Stimulated activated CD8-positive, alpha-beta memory T cell treated with anti-CD3 and anti-CD28 coated beads, Interleukin-4, amount 100 ng/mL, for 1 hour (primary cell): Measurements from ENCODE around the gene SUCLG1.

ENCODE experiments used
- DNase-seq, 2 donors: peaks; one replicate each; pipeline ENCODE4 v3.0.0-alpha.2; 2020; ENCODE audit warnings: low read depth in 2 of 2, low spot score in 1 of 2

The SUCLG1 gene

DNA sequence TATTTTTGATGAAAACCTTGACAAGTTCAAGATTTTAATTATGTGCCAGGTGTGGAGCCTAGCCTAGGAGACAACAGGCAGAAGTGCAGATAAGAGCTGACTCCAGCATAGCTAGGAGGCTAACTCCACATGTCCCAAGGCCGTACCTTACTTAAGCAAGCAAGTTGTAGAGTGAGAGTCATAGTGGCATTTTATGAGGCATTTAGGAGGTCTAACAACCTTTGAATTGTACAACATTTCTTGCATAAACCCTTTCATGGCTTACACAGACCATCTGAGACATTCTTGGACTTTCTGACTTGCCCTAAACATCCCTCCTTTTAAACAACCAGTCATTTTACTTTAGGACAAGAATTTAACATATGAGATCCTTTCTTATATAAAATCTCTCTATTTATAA lies 8.3 kb upstream of the SUCLG1 start:
- no peak for DNase-seq

DNA sequence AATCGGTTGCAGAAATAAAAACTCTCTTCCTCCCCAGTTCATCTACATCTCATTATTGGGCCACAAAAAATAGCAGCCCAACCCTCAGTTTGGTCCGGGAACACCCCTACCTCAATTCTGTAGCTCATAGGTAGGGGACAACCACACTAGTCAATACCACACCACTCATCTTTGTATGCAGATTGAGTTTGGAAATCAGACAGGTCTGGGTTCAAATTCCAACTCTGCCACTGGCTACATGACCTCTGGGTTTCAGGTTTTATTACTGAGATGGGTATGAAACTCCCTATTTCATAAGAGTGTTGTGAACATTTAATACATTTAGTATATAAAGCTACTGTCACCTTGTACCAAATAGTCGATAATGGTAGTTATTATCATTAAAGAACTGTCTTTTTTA lies 2.2 kb upstream of the SUCLG1 start:
- no peak for DNase-seq

DNA sequence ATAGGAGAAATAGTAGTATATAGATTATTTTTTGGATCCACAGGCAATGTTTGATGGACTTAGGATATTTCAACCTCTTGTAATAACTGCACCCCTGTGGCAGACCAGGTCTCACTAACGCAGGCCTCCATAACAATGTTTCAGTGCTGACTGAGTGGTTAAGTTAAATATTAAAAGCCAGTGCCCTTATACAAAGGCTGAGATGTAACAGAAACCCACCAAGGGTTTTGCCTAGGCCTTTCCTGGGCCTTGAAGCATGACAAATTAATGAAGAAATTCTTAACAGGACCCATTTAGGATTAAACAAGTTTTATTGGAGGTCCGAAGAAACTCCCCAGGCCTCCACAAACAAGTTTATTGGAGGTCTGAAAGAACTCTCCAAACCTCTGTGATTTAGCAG lies 1.6 kb upstream of the SUCLG1 start:
- no peak for DNase-seq

DNA sequence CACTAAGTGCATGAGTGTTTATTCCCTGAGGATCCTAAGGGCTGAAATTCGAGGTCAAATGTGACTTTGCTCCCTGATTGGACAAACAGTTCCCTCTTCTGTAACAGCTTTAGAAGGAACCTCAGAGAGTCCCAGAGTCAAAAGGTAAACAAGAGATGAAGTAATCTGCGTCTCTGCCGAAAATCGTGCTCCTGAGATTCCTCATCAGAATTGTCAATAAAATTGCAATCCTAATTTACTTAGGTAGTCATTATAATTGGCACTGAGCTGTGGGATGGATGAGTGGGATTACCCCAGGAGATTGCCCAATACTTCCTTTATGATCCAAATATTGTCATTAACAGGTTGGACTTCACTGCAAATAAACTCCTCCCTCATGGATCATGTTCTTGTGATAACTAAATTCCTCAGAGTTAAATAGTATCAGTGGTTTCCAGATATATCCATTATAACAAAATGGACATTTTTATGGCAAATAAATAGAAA lies 907 bp upstream of the SUCLG1 start:
- DNase-seq: no peak

DNA sequence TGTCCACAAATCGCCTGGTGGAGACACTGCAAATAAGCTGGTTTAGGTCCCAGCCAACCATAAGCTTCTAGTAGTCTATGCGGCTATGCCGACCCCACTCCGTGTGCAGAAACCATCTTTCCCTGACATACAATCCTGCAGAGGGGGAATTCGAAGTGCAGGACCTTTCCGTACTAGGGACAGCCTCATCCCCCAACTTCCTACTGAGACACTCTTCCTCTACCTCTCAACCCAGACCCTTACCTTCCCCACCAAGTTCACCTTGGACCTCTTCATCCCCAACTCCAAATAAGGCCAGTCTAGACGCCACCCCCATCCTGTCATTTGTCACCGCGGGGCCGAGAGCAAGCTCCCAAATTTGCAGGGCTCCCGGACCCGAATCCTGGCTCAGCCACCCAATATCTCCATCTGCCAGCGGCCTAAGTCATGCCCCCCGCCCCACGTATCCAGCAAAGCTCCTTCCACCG lies 496 bp downstream of the SUCLG1 start:
- no peak for DNase-seq

DNA sequence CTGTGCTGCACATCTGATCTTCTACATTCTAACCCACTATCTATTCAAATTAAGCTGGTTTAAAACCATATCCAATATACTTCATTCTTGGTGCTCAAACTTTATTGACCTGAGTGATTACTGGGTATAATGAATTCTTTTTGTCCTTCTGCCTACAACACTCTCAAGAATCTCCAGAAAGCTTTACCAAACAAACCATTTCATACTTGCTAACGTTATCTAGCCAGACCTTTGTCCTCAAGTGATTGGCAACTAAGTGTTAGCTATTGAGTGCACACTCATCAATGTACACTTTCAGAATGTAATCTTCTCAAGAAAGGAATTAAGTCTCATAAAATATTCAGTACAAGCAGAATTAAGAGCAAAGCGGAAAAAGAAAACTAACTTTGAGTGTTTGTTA lies 1.4 kb downstream of the SUCLG1 start:
- DNase-seq: no peak

DNA sequence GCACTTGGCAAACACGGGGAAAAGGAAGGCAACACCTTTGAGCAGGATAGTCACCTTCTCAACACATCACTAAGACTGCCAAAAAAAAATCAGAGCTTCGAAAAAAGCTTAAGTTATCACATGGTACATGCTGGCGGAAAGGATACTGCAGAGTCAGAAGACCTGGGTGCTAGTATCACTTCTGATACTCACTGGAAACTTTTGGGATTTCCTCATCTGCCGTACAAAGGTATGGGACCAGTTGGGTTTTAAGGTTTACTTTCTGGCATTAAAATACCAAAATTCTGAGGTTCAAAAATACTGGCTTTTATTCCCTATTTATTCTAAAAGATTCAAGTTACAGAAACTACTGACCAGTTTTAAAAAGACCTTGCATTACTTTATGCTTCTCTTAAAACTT lies 2.9 kb downstream of the SUCLG1 start:
- no peak for DNase-seq

DNA sequence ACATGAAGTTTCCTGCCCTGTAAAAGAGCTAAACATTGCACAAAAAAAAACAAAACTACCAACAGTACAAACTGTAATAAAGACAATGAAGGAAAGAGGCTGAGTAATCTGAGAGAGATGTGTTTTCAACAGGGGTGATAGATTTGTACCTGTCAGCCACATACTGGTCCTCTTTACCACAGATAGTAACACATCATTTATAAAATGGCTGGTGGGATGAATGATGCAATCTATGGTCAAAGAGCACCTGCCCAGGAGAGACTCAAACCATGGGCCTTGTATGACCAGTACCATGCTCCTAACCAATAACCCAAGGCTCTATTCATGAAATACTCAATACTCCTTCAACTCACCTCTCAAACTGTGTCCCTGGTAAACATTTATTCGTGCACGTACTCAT lies 4.5 kb downstream of the SUCLG1 start:
- DNase-seq: no peak

DNA sequence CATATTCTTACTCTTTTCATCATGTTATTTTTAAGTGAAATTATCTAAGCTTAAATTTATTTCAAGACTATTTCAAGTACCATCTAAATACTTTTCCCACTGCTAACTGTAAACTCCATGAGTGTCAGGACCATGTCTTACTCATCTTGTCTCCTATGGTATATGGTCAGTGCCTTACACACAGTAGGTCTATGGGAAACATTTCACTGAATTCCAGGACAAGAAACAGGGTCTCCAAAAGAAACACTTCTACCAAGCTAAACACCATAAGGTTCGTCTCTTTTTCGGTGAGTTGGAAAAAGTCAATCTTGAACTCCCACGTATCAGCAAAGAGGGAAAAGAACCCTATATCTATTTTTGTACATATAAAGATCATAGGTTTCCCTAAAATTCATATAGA lies 6.5 kb downstream of the SUCLG1 start:
- no peak for DNase-seq

DNA sequence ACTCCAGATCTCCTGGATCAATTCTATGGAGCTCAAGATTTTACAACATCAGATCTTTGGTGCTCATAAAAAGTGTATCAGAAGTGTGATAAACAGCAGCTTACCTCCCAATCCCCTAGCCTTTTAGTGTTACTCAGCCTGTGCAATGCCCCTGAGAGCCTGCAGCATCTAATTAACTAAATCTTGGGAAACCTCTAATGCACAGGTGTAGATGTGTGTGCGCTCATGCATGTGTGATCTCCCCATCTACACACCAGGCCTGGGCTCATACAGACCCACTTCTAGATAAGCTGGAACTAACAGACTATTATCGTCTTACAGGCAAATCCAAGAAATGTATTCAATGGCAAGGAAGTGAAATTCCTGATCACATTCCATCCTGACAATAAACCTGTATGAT lies 7.5 kb downstream of the SUCLG1 start:
- DNase-seq: no peak

DNA sequence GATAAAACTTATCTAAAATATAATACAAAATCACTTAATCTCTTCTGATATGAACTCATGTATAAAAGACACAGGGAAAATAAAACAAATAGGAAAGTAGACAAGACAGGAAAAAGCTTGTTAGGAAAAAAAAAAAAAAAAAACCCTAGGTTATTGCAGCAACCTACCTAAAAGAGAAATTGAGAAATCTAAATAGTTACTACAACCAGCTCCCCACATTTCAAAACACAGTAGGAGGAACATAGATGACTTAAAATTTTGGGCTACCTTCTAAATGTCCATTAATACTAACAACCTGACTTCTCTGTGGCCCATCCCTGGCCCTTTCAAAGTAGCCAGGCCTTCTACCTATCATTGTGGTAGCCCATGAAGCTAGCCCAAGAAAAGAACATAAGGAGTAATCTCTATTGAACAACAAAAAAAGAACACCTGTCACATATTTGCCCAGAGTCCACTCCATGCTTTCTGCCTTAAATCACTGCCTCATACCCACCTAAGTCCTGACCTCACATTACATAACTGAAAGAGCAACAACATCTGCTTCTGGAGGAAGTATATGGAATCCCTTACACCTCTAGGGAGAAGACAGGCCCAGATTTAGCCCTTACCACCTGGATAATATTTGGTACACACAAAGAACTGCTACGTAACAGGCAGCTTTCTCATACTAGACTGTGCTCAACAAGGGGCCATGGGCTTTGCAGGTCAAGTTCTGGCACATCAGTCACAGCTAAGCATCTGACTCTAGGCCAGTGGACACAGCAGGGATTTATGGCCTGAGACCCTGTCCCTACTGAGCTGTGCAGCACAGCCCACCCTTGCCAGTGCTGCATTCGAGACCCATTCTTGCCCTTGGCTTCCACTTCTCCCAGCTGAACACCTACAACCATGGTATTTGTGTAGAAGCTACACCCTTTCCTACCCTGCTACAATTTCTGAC lies 8.5 kb downstream of the SUCLG1 start:
- DNase-seq: no peak

DNA sequence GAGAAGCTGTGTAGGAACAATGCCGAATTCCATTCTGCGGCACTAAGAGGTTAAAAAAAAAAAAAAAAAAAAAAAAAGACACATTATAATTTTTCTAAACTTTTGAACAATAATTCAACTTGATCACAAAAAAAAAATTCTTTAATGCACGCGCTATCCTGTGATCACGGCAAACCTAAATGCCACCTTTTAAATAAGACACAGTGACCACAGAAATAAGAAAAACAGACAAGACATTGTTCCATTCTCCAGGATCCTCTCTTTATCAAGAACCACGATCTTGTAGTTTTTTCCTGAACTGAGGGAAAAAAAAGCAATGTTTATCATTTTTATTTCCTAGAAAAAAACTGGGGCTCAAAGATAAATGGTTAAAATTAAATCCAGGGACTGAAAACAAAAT lies 9.4 kb downstream of the SUCLG1 start:
- DNase-seq: no peak

DNA sequence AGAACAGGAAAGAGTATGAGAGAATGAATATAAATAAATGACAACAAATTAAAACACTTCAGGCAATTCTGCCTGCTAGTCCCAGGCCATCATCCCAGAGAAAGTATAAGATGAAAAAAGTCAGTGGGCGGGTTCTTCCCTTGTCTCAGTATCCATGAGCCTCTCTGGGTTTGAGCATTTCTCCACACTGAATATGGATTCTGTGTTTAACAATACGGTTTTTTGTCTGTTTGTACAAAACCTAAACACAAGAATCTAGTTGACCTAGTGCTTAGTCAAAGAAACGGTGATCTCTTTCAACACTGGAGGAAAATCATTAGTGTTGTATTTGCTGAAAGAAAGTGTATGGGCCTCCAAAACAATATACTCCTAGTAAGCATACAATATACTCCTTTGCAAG lies 10.0 kb downstream of the SUCLG1 start:
- DNase-seq: no peak

DNA sequence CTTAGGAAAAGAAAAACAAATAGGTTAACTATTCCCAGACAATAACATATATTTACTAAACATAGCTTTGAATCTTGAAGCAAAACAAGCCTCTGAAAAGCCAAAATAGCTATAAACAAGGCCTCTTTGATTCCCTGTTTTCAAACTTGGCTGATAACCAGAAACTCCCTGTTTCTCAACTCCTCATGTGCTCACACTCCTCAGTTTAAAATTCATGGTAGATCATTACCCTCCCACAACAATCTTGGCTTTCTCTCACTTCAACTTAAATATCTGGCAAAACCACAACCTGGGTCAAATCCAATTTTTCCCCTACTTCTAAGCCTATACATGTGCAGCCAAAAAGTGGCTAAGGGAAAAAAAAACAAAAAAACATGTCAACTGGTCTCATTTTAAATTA lies 15.6 kb downstream of the SUCLG1 start:
- no peak for DNase-seq

DNA sequence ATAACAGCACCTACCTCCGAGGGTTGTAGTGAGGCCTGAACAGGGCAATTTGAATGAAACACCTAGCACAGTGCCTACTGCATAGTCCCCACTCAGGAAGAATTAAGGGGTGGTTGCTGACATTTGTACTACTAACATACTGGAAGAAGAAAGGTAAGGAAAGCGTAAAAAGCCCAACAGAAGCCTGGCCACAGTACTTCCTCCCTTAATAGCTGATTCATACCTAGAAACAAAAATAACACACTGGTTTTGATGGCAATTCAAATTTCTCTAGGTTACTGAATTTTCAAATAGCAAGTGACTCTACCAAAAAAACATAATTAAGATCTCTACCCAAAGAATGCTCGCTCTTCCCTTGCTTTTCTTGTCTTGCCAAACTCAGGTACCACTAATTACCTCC lies 16.2 kb downstream of the SUCLG1 start:
- DNase-seq: no peak

DNA sequence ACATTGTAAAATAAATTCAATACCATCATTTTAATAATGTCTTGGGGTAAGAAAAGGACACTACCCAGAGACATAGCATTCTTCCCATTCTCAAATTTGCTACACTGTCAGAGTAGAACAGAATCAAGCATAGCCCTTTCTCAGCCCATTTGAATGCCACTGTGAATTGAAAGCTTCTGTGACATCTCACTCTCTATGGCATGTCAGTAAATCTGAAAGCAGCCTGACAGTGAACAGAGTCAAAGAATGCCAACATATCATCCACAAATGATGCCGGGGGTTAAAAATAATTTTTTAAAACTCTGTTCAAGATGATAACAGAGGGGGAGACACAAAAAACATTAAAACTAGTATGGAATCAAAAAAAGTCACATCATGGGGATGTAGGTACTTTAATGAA lies 17.6 kb downstream of the SUCLG1 start:
- DNase-seq: no peak

DNA sequence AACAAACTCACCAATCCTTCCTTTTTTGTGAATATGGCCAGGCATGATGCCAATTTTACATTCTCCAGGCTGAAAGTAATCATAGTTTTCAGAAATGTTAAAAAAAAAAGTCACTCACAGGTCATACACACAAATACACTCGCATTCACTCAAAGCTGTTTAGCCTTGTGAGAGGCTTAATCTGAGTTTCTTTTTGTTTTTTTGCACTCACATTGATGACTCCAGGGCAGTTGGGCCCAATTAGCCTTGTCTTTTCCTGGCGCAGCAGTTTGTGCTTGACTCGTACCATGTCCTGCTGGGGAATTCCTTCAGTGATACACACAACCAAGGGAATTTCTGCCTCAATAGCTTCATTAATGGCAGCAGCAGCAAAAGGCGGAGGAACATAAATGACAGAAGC lies 18.0 kb downstream of the SUCLG1 start:
- DNase-seq: no peak

DNA sequence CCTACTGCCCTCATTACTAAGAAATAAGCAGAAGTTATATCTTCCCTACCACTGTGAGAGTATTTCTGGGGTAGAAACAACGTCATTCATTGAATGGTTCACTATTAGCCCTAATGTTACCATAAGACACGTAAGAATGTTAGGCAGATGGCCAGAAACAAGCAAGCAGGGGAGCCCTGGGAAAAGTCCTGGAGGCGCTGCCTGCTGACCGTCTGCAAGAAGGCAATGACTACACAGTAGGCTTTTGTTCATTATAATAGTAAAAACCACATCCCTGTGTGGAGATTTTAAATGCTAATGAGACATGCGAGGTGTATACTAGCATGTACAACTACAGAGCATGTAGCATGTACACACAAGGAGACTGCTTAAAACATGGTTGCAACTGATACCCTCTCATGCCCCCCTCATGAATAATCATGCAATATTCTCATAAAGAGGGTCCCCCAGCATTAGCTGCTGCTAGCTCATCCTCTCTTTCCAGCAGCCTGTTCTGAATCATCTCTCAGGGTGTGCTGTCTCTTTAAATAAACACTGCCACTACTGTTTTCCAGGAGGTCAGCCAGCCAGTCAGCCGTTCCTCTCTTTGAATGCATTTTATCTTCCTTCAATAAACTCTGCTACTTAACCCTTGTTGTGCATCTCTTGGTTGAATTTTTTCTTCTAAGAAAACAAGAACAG lies 23.6 kb downstream of the SUCLG1 start:
- DNase-seq: no peak

DNA sequence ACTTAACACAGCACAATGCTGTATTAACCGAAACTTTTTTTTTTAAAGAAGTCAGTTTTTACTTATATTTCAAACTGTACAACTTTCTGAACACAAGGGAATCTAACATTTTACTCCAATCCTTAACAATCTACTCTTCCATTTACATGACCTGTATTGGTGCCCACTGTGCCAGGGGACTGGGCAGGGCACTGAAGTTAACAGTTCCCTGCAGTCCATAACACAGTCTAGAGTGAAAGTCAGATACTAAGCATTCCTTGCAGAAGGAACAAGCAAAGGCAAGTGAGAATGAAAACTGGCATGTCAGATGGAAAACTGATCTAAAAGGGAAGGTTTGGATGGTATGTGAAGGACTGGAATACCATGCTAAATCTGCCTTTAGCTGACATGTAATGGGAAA lies 29.8 kb downstream of the SUCLG1 start:
- DNase-seq: no peak

DNA sequence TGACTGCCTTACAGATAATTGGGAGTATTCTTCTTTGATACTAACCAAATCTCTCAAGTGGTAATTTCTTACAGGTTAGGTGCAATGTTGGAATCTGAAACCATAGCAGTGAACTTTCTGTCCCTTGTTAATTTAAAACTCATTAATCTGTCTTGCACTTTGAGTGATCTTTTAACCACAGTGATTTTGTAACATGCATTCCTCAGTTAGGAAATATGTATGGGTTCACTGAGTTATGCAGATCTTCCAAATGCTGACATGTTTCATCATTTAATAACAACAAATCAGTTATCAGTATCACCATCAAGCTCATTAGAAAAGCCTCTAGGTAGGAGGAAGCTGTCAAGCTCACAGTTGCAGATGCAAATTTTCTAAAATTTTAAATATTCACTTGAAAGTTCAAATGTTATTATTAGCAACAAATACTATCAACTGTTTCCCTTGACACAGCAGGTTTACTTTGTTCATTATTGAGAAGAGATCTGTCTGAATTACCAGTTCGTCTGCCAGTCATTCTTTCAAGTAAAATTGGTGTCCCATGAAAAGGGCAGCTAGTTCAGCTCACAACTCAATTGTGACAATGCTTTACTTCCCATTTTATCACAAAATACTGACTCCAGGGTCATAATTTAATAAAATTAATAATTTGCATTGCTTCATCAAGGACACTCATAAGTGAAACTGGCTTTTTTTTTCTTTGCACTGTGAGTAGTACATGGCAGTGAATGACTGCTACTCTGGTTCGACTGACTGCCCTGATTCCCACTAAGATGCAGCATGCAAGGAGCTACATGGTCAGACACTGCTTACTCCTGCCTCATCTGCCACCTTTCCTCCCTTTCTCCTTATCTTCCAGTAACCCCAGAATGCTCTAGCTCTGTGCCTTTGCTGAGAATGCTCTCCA lies 31.6 kb downstream of the SUCLG1 start:
- no peak for DNase-seq

DNA sequence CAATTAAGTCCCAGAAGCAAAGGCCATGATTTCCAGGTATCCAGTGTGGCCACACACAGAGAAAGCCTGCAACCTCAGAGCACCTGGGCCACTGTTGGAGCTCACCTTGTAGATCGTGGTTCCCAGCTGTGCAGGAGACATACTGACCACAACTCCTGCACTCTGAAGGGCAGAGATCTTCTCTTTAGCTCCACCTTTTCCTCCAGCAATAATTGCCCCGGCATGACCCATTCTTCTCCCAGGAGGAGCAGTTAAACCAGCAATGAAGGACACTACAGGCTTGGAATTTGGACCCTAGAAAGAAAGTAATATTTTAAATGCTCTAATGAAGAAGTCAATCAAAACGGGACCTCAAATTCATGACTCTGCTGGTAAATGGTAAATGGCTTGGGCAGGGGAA lies 33.8 kb downstream of the SUCLG1 start:
- no peak for DNase-seq
